ENCODE measurements around the gene FKBP2. TPM values are rescaled to one million over a fixed set of nuclear protein-coding genes. Genes with fewer than 3 reads are reported as not detected.

The FKBP2 gene
- total and polyA plus RNA-seq, 5 donors from 2014 or later: 21.1 to 47.8 (median 42.6) TPM

DNA sequence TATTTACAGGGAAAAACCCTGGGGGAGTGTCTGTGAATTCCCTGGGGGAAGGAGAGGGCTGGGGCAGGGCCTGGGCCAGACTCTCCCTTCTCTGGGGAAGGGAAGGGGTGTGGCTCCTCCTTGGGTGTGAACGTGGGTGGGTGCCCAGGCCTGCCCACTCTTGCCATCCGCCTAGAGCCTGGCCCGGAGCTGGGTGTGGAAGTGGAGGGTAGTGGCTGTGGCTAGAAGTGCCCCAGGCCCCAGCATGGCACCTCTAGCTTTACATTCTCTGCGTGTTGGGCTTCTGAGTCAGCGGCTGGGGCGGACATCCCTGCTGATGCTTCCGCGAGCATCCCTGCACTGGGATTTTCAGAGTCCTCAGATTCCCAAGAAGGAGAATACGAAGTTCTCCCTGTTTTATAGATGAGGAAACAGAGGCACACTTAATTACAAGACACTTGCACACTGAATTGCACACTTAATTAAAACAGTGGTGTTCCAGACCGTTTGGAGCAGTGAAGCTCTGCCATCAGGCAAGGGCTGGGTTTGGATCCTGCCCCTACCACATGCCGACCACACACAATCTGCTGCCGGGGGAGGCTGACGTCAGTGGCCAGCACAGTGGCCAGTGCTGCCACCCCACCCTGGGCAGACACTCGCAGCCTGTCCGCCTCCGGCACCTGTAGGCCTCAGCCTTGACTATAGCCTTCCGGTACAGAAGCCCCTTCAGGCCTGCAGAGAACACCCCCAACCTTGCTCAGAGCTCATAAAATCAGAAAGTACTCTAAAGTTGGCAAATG lies 35.9 kb downstream of the FKBP2 start:
- Mint-ChIP-seq H3K4me1 (peaks cover 0 to 8% (median 4%) of the 10 kb centered on the region in 4 donors), H3K36me3 (peaks cover 9% of the 10 kb centered on the region), H3K27ac (peak overlapping the region in 1 of 3 donors; percentile 49), H3K27me3 (no peaks in the 10 kb centered on the region), H3K4me3 (no peak overlapping the region), H3K9me3 (no peaks in the 10 kb centered on the region)
- H3K9me3 ChIP-seq (ENCODE audit: control insufficient read depth in 2 of 2, low read length in 2 of 2): no peaks in the 10 kb centered on the region
- no peak overlapping the region for H3K4me3 ChIP-seq (ENCODE audit: low read depth, low read length)
- DNase-seq (no peak), ATAC-seq (ENCODE audit: low read depth in 2 of 2) (no peak)
- H3K36me3 ChIP-seq (ENCODE audit: control insufficient read depth, insufficient read depth, low read length): peaks cover 14% of the 10 kb centered on the region
- peaks cover 2% of the 10 kb centered on the region for H3K4me1 ChIP-seq (ENCODE audit: control insufficient read depth, insufficient read depth, low read length, poor library complexity, severe bottlenecking)
- no peak overlapping the region for H3K27ac ChIP-seq (ENCODE audit: insufficient read depth, low read length, poor library complexity, severe bottlenecking)
- H3K27me3 ChIP-seq (ENCODE audit: control insufficient read depth, insufficient read depth, low read length): no peaks in the 10 kb centered on the region

DNA sequence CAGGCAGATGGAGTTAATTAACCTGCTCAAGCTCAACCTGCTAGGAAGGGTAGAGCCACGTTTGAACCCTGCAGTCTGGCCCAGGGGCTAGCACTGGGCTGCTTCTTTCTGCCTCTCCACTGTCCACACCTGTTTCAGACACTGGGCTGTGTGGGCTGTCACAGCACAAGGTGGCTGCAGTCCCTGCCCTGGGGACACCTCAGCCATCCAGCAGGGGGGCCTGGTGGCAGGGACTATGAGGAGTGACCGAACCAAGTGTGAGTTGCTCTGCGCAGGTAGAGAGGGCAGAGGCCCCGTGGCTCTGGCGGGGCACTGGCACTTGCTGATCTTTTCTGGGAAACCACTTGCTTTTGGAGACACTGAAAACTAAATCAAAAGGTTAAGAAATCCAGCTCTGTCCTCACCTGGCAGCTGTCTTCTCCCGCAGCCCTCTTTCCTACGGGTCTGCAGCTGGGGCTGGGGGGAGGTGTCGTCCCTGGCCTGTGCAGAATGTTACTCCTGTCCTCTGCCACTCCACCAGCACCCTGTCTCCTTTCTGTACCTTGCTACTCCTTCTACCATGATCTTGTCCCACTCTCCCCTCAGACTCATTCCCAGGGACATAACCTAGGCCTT lies 37.8 kb downstream of the FKBP2 start:
- H3K9me3 Mint-ChIP-seq: no peaks in the 10 kb centered on the region
- Histone ChIP-seq H3K4me3 (ENCODE audit: low read depth, low read length) (no peak overlapping the region), H3K36me3 (ENCODE audit: control insufficient read depth, insufficient read depth, low read length) (peaks cover 14% of the 10 kb centered on the region), H3K27ac (ENCODE audit: insufficient read depth, low read length, poor library complexity, severe bottlenecking) (no peak overlapping the region), H3K27me3 (ENCODE audit: control insufficient read depth, insufficient read depth, low read length) (no peaks in the 10 kb centered on the region), H3K4me1 (ENCODE audit: control insufficient read depth, insufficient read depth, low read length, poor library complexity, severe bottlenecking) (peaks cover 6% of the 10 kb centered on the region), H3K9me3 (ENCODE audit: control insufficient read depth in 2 of 2, low read length in 2 of 2) (no peaks in the 10 kb centered on the region)
- DNase-seq (no peak), ATAC-seq (ENCODE audit: low read depth in 2 of 2) (no peak)
- peaks cover 9% of the 10 kb centered on the region for H3K36me3 Mint-ChIP-seq
- no peaks in the 10 kb centered on the region for H3K27me3 Mint-ChIP-seq
- H3K27ac Mint-ChIP-seq: no peak overlapping the region
- H3K4me3 Mint-ChIP-seq: peak overlapping the region in 1 of 4 donors; percentile 36
- peaks cover 0 to 12% (median 4%) of the 10 kb centered on the region in 4 donors for H3K4me1 Mint-ChIP-seq

DNA sequence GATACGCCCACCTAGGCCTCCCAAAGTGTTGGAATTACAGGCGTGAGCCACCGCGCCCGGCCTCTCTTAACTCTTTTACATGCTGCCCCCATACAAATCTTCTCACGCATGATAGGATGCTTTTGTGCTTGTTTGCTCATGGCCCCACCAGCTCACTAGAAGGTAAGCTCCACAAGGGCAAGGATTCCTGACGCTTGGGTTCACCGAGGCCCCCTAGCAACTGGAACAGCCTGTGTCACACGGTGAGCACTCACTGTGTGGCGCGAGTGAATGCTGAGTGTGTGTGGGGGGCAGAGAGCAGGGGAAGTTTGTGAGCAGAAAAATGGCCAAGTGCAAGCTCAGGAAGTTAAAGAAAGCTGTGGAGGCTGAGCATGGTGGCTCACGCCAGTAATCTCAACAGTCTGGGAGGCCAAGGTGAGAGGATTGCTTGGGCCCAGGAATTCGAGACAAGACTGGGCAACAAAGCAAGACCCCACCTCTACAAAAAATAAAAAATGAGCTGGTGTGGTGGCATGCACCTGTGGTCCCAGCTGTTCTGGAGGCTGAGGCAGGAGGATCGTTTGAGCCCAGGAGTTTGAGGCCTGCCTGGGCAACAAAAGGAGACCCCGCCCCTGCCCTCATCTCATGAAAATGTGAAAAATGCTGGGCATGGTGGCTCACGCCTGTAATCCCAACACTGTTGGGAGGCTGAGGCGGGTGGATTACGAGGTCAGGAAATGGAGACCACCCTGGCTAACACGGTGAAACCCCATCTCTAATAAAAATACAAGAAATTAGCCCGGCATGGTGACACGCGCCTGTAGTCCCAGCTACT lies 41.3 kb downstream of the FKBP2 start:
- Mint-ChIP-seq H3K36me3 (peaks cover 9% of the 10 kb centered on the region), H3K27ac (peak overlapping the region in 1 of 3 donors; percentile 66), H3K4me3 (peak overlapping the region in 2 of 4 donors; percentile 8 to 41), H3K4me1 (peaks cover 0 to 28% (median 12%) of the 10 kb centered on the region in 4 donors), H3K27me3 (peaks cover 5% of the 10 kb centered on the region), H3K9me3 (no peaks in the 10 kb centered on the region)
- no peak for DNase-seq
- no peak overlapping the region for H3K4me3 ChIP-seq (ENCODE audit: low read depth, low read length)
- ATAC-seq (ENCODE audit: low read depth in 2 of 2): no peak
- H3K36me3 ChIP-seq (ENCODE audit: control insufficient read depth, insufficient read depth, low read length): peaks cover 7% of the 10 kb centered on the region
- H3K27ac ChIP-seq (ENCODE audit: insufficient read depth, low read length, poor library complexity, severe bottlenecking): no peak overlapping the region
- H3K27me3 ChIP-seq (ENCODE audit: control insufficient read depth, insufficient read depth, low read length): no peaks in the 10 kb centered on the region
- H3K4me1 ChIP-seq (ENCODE audit: control insufficient read depth, insufficient read depth, low read length, poor library complexity, severe bottlenecking): peaks cover 20% of the 10 kb centered on the region
- H3K9me3 ChIP-seq (ENCODE audit: control insufficient read depth in 2 of 2, low read length in 2 of 2): no peaks in the 10 kb centered on the region

- Mint-ChIP-seq H3K4me3 (peak overlapping the region; percentile 21 to 93 (median 78)), H3K27ac (peak overlapping the region in 1 of 3 donors; percentile 71), H3K4me1 (peaks cover 0 to 28% (median 12%) of the 10 kb centered on the region in 4 donors), H3K9me3 (no peaks in the 10 kb centered on the region), H3K36me3 (peaks cover 9% of the 10 kb centered on the region), H3K27me3 (peaks cover 5% of the 10 kb centered on the region)
- Histone ChIP-seq H3K36me3 (ENCODE audit: control insufficient read depth, insufficient read depth, low read length) (peaks cover 7% of the 10 kb centered on the region), H3K9me3 (ENCODE audit: control insufficient read depth in 2 of 2, low read length in 2 of 2) (no peaks in the 10 kb centered on the region), H3K27me3 (ENCODE audit: control insufficient read depth, insufficient read depth, low read length) (no peaks in the 10 kb centered on the region), H3K27ac (ENCODE audit: insufficient read depth, low read length, poor library complexity, severe bottlenecking) (peak overlapping the region; percentile 14), H3K4me3 (ENCODE audit: low read depth, low read length) (no peak overlapping the region), H3K4me1 (ENCODE audit: control insufficient read depth, insufficient read depth, low read length, poor library complexity, severe bottlenecking) (peaks cover 20% of the 10 kb centered on the region)
- DNase-seq (no peak), ATAC-seq (ENCODE audit: low read depth in 2 of 2) (no peak)
Measured at GRCh38 chr11:64283092-64283491, 42.2 kb downstream of the FKBP2 start.

DNA sequence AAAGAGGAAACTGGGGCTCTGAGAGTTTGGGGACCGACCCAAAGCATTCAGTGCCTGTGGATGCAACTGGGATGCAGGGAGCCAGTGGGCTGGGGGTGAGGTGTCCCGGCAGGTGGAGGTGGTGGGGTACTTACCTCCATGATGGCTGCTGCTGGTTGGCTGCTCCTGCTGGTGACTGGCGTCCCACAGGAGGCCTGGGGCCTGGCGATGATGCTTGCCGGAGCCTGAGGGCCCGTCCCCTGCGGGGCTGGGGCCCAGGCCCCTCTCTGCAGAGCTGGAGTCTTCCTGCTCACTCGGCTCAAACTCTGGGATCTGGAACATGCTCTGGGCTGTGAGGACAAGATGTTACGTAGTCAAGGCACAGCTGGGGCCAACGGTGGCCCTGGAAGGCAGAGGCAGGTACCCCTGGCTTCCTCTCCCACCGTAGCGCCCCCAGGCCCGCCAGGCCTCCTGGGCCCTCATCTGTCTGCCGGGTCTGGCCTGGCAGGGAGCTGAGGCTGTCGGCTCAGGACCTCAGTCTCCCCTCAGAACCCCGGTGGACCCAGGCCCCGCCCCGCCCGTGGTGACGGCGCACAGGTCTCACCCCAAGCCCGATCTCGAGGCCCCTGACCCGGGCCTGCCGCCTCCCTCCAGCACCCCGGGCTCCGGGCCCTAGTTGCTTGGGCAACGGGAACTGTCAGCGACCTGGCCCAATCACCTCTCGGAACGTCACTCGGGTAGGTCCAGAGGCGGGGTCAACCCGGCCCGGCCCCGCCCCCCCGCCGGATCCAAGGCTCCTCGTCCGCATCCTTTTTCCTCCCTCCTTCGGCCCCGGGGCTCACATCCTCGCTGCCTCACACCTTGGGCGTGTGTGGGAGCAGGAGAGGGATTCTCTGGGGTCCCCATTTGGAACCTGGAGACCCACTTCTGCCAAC lies 43.4 kb downstream of the FKBP2 start, which contains the start of gene BAD:
TSS of gene BAD (minus strand) at position 618 of the 914 bp plus-strand sequence. CDS start at position 321, 297 bp downstream.
- H3K4me3 Mint-ChIP-seq: peak within 1 kb of the TSS; percentile 90 to 97 (median 92)
- H3K36me3 Mint-ChIP-seq: peaks cover 9% of the 10 kb centered on the region
- peak within 1 kb of the TSS; percentile 74 to 96 (median 94) for H3K27ac Mint-ChIP-seq
- Histone ChIP-seq H3K36me3 (ENCODE audit: control insufficient read depth, insufficient read depth, low read length) (no peaks in the 10 kb centered on the region), H3K27me3 (ENCODE audit: control insufficient read depth, insufficient read depth, low read length) (no peaks in the 10 kb centered on the region), H3K4me3 (ENCODE audit: low read depth, low read length) (peak within 1 kb of the TSS; percentile 86), H3K27ac (ENCODE audit: insufficient read depth, low read length, poor library complexity, severe bottlenecking) (peak within 1 kb of the TSS; percentile 100), H3K4me1 (ENCODE audit: control insufficient read depth, insufficient read depth, low read length, poor library complexity, severe bottlenecking) (peaks cover 20% of the 10 kb centered on the region), H3K9me3 (ENCODE audit: control insufficient read depth in 2 of 2, low read length in 2 of 2) (no peaks in the 10 kb centered on the region)
- DNase-seq (peak; percentile 88 to 94 (median 90)), ATAC-seq (ENCODE audit: low read depth in 2 of 2) (peak; percentile 82)
- peaks cover 0 to 28% (median 12%) of the 10 kb centered on the region in 4 donors for H3K4me1 Mint-ChIP-seq
- H3K9me3 Mint-ChIP-seq: no peaks in the 10 kb centered on the region
- H3K27me3 Mint-ChIP-seq: peaks cover 8% of the 10 kb centered on the region

- Mint-ChIP-seq H3K36me3 (peaks cover 7% of the 10 kb centered on the region), H3K27ac (peak within 1 kb of the TSS; percentile 74 to 96 (median 94)), H3K9me3 (no peaks in the 10 kb centered on the region), H3K4me3 (peak within 1 kb of the TSS; percentile 90 to 97 (median 92)), H3K4me1 (peaks cover 0 to 28% (median 12%) of the 10 kb centered on the region in 4 donors), H3K27me3 (peaks cover 10% of the 10 kb centered on the region)
- H3K27ac ChIP-seq (ENCODE audit: insufficient read depth, low read length, poor library complexity, severe bottlenecking): peak within 1 kb of the TSS; percentile 100
- no peaks in the 10 kb centered on the region for H3K36me3 ChIP-seq (ENCODE audit: control insufficient read depth, insufficient read depth, low read length)
- DNase-seq (peak; percentile 86 to 96 (median 90)), ATAC-seq (ENCODE audit: low read depth in 2 of 2) (peak; percentile 66 to 68)
- no peaks in the 10 kb centered on the region for H3K27me3 ChIP-seq (ENCODE audit: control insufficient read depth, insufficient read depth, low read length)
- peak within 1 kb of the TSS; percentile 86 for H3K4me3 ChIP-seq (ENCODE audit: low read depth, low read length)
- no peaks in the 10 kb centered on the region for H3K9me3 ChIP-seq (ENCODE audit: control insufficient read depth in 2 of 2, low read length in 2 of 2)
- H3K4me1 ChIP-seq (ENCODE audit: control insufficient read depth, insufficient read depth, low read length, poor library complexity, severe bottlenecking): peaks cover 20% of the 10 kb centered on the region
Measured at GRCh38 chr11:64284962-64285884, 44.3 kb downstream of the FKBP2 start, which contains the start of gene GPR137. Gene GPR137, plus strand, starts transcription at chr11:64285848. Its CDS starts 677 bp downstream, at chr11:64286525.
